NCI-H1417 (cell line): ENCODE results near the gene POMZP3.
"Not testable (repeated sequence)": the region's sequence is repeated elsewhere in the genome, so short reads cannot be mapped to it uniquely, and the experiment has no call there.

ENCODE experiments used
- DNase-seq, 3 experiments: peaks; one replicate each; lab custom pipeline; 2025; lab: John Stamatoyannopoulos, UW

POMZP3 gene

GRCh38 chr7:76588586-76588985 lies 38.5 kb downstream of the POMZP3 start:
- not testable (repeated sequence) for DNase-seq

GRCh38 chr7:76586585-76587315 lies 40.3 kb downstream of the POMZP3 start:
- not testable (repeated sequence) for DNase-seq

- DNase-seq: not testable (repeated sequence)
Observed at GRCh38 chr7:76583636-76584281, 43.3 kb downstream of the POMZP3 start.

GRCh38 chr7:76582848-76583631 lies 44.0 kb downstream of the POMZP3 start:
- peak in 2 of 3 experiments; percentile 2 to 31 for DNase-seq

GRCh38 chr7:76575919-76576655 lies 51.0 kb downstream of the POMZP3 start:
- not testable (repeated sequence) for DNase-seq

DNA sequence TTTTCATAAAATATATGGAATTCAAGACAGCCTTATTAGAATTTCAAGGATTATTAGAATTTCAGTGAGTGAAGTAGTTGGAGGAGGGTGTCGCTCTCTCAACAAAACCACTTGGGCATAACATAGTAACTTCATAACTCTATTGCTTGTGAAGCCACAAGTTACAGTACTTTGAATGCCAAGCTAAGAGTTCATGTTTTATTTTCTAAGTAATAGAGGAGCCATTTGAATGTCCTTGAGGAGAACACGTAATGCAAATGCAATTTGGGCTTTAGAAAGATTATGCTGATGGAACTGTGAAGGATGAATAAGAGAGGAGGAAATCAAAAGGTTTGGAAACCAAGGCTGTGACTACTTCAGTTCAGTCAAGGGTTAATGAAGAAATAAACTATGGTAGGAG lies 51.6 kb downstream of the POMZP3 start:
- not testable (repeated sequence) for DNase-seq

GRCh38 chr7:76572296-76572695 lies 54.8 kb downstream of the POMZP3 start:
- DNase-seq: not testable (repeated sequence)

GRCh38 chr7:76570324-76570775 lies 56.7 kb downstream of the POMZP3 start:
- peak in 2 of 3 experiments; percentile 3 to 28 for DNase-seq

- DNase-seq: peak in 1 of 3 experiments; percentile 29
Observed at GRCh38 chr7:76568742-76569141, 58.3 kb downstream of the POMZP3 start.

GRCh38 chr7:76567753-76568152 lies 59.3 kb downstream of the POMZP3 start:
- not testable (repeated sequence) for DNase-seq

- DNase-seq: not testable (repeated sequence)
Observed at GRCh38 chr7:76567311-76567710, 59.8 kb downstream of the POMZP3 start.

DNA sequence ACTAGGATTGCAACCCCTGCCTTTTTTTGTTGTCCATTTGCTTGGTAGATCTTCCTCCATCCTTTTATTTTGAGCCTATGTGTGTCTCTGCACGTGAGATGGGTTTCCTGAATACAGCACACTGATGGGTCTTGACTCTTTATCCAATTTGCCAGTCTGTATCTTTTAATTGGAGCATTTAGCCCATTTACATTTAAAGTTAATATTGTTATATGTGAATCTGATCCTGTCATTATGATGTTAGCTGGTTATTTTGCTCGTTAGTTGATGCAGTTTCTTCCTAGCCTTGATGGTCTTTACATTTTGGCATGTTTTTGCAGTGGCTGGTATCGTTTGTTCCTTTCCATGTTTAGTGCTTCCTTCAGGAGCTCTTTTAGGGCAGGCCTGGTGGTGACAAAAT lies 62.1 kb downstream of the POMZP3 start:
- not testable (repeated sequence) for DNase-seq

DNA sequence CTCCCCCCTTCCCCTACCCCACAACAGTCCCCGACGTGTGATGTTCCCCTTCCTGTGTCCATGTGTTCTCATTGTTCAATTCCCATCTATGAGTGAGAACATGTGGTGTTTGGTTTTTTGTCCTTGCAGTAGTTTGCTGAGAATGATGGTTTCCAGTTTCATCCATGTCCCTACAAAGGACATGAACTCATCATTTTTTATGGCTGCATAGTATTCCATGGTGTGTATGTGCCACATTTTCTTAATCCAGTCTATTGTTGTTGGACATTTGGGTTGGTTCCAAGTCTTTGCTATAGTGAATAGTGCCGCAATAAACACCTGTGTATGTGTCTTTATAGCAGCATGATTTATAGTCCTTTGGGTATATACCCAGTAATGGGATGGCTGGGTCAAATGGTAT lies 65.7 kb downstream of the POMZP3 start:
- DNase-seq: not testable (repeated sequence)

DNA sequence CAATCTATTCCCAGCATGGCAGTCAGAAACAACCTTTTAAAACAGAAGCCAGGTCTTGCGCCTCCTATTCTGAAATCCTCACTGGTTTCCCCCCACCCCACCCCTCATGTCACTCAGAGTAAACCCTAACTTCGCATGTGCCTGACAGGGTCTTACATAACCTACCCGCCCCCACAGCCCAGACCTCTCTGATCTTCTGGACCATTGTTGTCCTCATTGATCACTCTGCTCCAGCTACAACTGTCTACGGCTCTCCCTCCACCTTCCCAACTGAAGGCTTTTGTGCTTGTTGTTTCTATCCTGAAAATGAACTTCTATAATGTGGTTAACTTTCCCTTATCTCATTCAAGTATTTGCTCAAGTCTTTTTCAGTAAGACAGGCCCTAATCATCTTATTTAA lies 66.9 kb downstream of the POMZP3 start:
- not testable (repeated sequence) for DNase-seq
